SK-N-MC (cell line): ENCODE results near the gene FSTL4.

Experiments used
- DNase-seq: peaks from one replicate; pipeline ENCODE4 v3.0.0-alpha.2; 2011; ENCODE audit warnings: low read depth, low spot score
- H3K27ac ChIP-seq: fragments of 200-600 bp; sonication (generic); 2 replicates; pipeline ENCODE4 v1.5.1; 2016; ENCODE audit warnings: mixed run types
- H3K36me3 ChIP-seq: fragments of 200-600 bp; sonication (generic); 2 replicates; pipeline ENCODE4 v1.6.1; 2017; ENCODE audit warnings: antibody characterized with exemption, low read length, mixed read lengths; ENCODE audit not compliant: insufficient read depth
- H3K4me3 ChIP-seq: fragments of 200-600 bp; sonication (generic); 2 replicates; pipeline ENCODE4 v1.5.1; 2016
- H3K9ac ChIP-seq: fragments of 200-600 bp; sonication (generic); 2 replicates; pipeline ENCODE4 v1.8.0; 2017; ENCODE audit warnings: mixed run types, mixed read lengths; ENCODE audit not compliant: insufficient read length
- H3K9me3 ChIP-seq: fragments of 200-600 bp; sonication (generic); 2 replicates; pipeline ENCODE4 v1.6.1; 2017; ENCODE audit warnings: low read depth, mild to moderate bottlenecking, antibody characterized with exemption, low read length, moderate library complexity, mixed read lengths
- EZH2 ChIP-seq: fragments of 200-600 bp; sonication (generic); IDR thresholded peaks from one replicate; pipeline ENCODE4 v1.6.1; 2017; ENCODE audit warnings: antibody characterized with exemption
- FOXP2 ChIP-seq: optimal IDR thresholded peaks from 2 replicates; pipeline ENCODE3; 2011; ENCODE audit warnings: mild to moderate bottlenecking, moderate library complexity; ENCODE audit not compliant: insufficient read depth; ENCODE audit errors: extremely low read length, control extremely low read depth
- POLR2AphosphoS5 ChIP-seq: IDR thresholded peaks from 2 replicates; pipeline ENCODE4 v1.6.1; 2012; ENCODE audit warnings: mild to moderate bottlenecking, low read depth, low read length, borderline replicate concordance

FSTL4 gene

GRCh38 chr5:133287500-133287899 is 324.8 kb downstream of the FSTL4 start:
- H3K9me3 ChIP-seq: no peaks in the 10 kb centered on the region
- no peak overlapping the region for H3K27ac ChIP-seq
- H3K36me3 ChIP-seq: no peaks in the 10 kb centered on the region
- H3K9ac ChIP-seq: no peak overlapping the region
- H3K4me3 ChIP-seq: no peak overlapping the region
- no peak for DNase-seq
- TF ChIP-seq FOXP2: no peak
- TF ChIP-seq EZH2: no peak
- no peak for TF ChIP-seq POLR2AphosphoS5

DNA sequence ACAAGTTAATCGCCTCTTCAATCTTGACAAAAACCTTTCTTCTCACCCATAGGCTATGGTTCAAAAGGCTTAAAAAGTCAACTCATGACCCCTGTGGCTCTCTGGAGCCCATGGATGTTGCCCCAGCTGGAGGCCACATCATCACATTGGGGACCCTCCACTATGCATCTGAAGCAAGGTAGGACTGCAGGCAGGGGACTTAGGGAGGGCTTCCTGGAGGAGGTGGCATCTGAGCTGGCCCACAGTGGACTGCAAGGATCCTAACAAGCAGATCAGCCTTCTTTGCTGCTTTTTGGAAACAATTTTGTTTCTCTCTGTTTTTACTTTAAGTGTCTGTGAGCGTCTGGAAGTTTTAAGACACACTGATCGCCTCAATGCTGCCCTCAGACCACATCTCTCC is 325.9 kb downstream of the FSTL4 start:
- H3K9ac ChIP-seq: no peak overlapping the region
- DNase-seq: no peak
- TF ChIP-seq FOXP2 (no peak), POLR2AphosphoS5 (no peak), EZH2 (no peak)
- no peak overlapping the region for H3K4me3 ChIP-seq
- H3K9me3 ChIP-seq: no peaks in the 10 kb centered on the region
- no peak overlapping the region for H3K27ac ChIP-seq
- H3K36me3 ChIP-seq: no peaks in the 10 kb centered on the region

GRCh38 chr5:133285583-133286021 is 326.7 kb downstream of the FSTL4 start:
- no peak overlapping the region for H3K27ac ChIP-seq
- H3K9me3 ChIP-seq: no peaks in the 10 kb centered on the region
- no peak overlapping the region for H3K9ac ChIP-seq
- no peaks in the 10 kb centered on the region for H3K36me3 ChIP-seq
- H3K4me3 ChIP-seq: no peak overlapping the region
- no peak for DNase-seq
- TF ChIP-seq POLR2AphosphoS5 (no peak), EZH2 (no peak), FOXP2 (no peak)

DNA sequence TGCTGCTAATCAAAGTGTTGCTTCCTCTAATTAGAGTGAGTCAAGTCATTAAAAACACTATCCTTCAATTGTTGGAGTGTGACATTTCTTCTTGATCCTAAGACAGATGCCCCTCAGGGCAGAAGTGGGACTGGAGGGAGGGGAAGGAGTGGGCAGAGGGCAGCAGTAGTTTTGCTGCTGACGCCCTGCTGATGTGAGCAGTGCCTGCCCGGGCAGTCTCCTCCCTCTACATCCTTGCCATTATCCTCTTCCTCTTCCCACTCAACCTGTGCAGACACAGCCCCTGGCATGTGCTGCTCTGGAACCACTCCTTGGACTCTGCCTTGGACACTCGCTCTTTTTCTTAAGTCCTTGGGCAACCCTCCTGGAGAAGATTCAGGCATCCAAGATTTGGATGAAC is 328.0 kb downstream of the FSTL4 start:
- Histone ChIP-seq H3K9me3 (no peaks in the 10 kb centered on the region), H3K9ac (no peak overlapping the region), H3K4me3 (no peak overlapping the region), H3K27ac (no peak overlapping the region), H3K36me3 (no peaks in the 10 kb centered on the region)
- no peak for TF ChIP-seq EZH2
- TF ChIP-seq POLR2AphosphoS5: no peak
- no peak for TF ChIP-seq FOXP2
- DNase-seq: no peak

- H3K9me3 ChIP-seq: no peaks in the 10 kb centered on the region
- DNase-seq: no peak
- H3K36me3 ChIP-seq: no peaks in the 10 kb centered on the region
- H3K9ac ChIP-seq: no peak overlapping the region
- H3K27ac ChIP-seq: no peak overlapping the region
- TF ChIP-seq FOXP2 (no peak), EZH2 (no peak), POLR2AphosphoS5 (no peak)
- no peak overlapping the region for H3K4me3 ChIP-seq
These were observed 334.0 kb downstream of the FSTL4 start for GRCh38 chr5:133278317-133278716.

DNA sequence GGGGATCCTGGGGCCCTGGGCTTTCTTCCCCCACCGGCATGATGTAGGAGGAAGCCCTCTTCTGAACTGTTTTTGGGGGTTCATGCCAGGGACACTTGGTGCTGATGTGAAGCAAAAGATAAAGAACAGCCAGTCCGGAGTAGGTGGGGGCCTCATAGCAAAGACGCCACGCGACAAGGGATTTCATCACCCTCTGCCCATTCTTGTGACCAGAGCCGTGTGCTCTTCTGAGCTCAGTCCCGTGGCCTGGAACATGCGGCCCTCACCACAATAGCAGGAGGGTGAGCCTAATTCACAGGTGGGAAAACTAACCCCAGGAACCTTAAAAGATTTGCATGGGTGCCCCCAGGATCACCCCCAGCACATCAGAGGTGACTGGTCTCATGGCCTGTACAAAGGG is 334.6 kb downstream of the FSTL4 start:
- Histone ChIP-seq H3K27ac (no peak overlapping the region), H3K36me3 (no peaks in the 10 kb centered on the region), H3K9ac (no peak overlapping the region), H3K4me3 (no peak overlapping the region), H3K9me3 (no peaks in the 10 kb centered on the region)
- DNase-seq: no peak
- no peak for TF ChIP-seq EZH2
- no peak for TF ChIP-seq POLR2AphosphoS5
- TF ChIP-seq FOXP2: no peak

GRCh38 chr5:133276171-133276570 is 336.2 kb downstream of the FSTL4 start:
- no peak for TF ChIP-seq POLR2AphosphoS5
- no peak for TF ChIP-seq FOXP2
- TF ChIP-seq EZH2: no peak
- Histone ChIP-seq H3K36me3 (no peaks in the 10 kb centered on the region), H3K27ac (no peak overlapping the region), H3K9ac (no peak overlapping the region), H3K9me3 (no peaks in the 10 kb centered on the region), H3K4me3 (no peak overlapping the region)
- no peak for DNase-seq

- H3K9me3 ChIP-seq: no peaks in the 10 kb centered on the region
- H3K27ac ChIP-seq: no peak overlapping the region
- no peak overlapping the region for H3K9ac ChIP-seq
- DNase-seq: no peak
- TF ChIP-seq POLR2AphosphoS5 (no peak), FOXP2 (no peak), EZH2 (no peak)
- no peaks in the 10 kb centered on the region for H3K36me3 ChIP-seq
- H3K4me3 ChIP-seq: no peak overlapping the region
These were observed 336.7 kb downstream of the FSTL4 start for GRCh38 chr5:133275631-133276030.

DNA sequence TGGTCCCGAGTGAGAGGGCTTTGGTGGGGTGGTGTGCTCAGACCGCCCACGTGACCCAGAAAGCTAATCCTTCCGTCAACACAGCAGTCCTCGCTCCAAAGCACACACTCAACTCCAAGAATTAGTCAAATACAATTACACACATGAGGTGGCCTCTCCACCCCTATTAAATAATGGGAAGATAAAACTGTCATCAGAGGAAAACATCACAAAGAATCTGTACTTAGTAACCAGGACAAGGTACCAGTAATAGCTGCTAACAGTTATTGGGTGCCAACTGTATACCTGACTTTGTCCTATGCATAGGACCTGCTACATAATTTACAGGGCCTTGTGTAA is 337.8 kb downstream of the FSTL4 start:
- no peak for DNase-seq
- TF ChIP-seq POLR2AphosphoS5 (no peak), FOXP2 (no peak), EZH2 (no peak)
- no peak overlapping the region for H3K4me3 ChIP-seq
- H3K36me3 ChIP-seq: no peaks in the 10 kb centered on the region
- H3K9ac ChIP-seq: no peak overlapping the region
- no peak overlapping the region for H3K27ac ChIP-seq
- H3K9me3 ChIP-seq: no peaks in the 10 kb centered on the region
